Skeletal muscle satellite cell (primary cell): Measurements from ENCODE around the gene C19orf33.

Source experiments
- H3K27me3 ChIP-seq: 2 replicates; pipeline ENCODE4 v1.7.0; 2013; ENCODE audit warnings: low read length; ENCODE audit not compliant: control insufficient read depth, insufficient read depth
- H3K36me3 ChIP-seq: 2 replicates; pipeline ENCODE4 v1.7.0; 2013; ENCODE audit warnings: mild to moderate bottlenecking, control low read depth, low read length; ENCODE audit not compliant: insufficient read depth
- H3K4me1 ChIP-seq: 2 replicates; pipeline ENCODE4 v1.7.0; 2013; ENCODE audit warnings: low read length; ENCODE audit not compliant: control insufficient read depth, insufficient read depth
- H3K4me2 ChIP-seq: 2 replicates; pipeline ENCODE4 v1.7.0; 2013; ENCODE audit warnings: mild to moderate bottlenecking, low read length
- H3K4me3 ChIP-seq: 2 replicates; pipeline ENCODE4 v1.7.0; 2013; ENCODE audit warnings: low read length
- H3K9ac ChIP-seq: 2 replicates; pipeline ENCODE4 v1.7.0; 2013; ENCODE audit warnings: mild to moderate bottlenecking, low read depth, low read length, moderate library complexity
- H3K9me3 ChIP-seq: replicated peaks from 2 replicates; pipeline ENCODE4 v1.7.0; 2013; ENCODE audit warnings: mild to moderate bottlenecking, control low read depth, low read length

The C19orf33 gene

DNA sequence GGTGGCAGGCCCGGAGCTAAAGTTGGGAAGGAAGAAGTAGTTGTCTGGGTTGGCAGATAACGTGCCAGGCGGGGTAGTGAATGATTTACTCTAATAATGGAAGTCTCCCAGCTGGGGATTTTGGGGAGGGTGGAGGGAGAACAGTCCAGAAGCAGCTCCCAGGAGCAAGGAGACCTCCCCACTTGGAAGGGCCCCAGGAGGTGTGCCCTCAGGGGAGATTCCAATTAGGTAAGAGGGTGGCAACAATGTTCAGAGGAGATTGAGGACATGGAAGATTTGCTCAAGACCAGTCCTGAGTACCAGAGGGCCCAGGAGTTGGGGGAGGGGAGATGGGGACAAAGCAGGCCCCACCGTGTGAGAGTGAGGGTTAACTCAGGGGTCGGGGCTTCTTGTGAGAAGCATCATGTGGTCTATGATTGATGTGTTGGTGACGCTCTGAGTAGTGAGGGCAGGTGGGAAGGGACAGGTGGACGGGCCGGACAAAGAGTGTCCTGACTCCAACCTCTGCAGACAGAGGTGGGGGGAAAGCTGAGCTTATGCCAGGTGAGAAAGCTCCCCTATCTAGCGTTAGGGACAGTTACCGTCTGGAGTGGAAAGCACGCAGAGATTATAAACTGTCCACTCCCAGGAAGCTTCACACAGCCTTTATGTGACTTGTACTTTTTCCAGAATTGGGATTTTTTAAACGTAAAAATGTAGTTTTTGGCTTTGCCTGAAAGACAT lies 36.1 kb upstream of the C19orf33 start:
- no peak overlapping the region for H3K4me3 ChIP-seq
- no peaks in the 10 kb centered on the region for H3K9me3 ChIP-seq
- H3K27me3 ChIP-seq: no peaks in the 10 kb centered on the region
- no peak overlapping the region for H3K9ac ChIP-seq
- no peak overlapping the region for H3K4me2 ChIP-seq
- H3K4me1 ChIP-seq: peaks cover 32% of the 10 kb centered on the region
- no peaks in the 10 kb centered on the region for H3K36me3 ChIP-seq

DNA sequence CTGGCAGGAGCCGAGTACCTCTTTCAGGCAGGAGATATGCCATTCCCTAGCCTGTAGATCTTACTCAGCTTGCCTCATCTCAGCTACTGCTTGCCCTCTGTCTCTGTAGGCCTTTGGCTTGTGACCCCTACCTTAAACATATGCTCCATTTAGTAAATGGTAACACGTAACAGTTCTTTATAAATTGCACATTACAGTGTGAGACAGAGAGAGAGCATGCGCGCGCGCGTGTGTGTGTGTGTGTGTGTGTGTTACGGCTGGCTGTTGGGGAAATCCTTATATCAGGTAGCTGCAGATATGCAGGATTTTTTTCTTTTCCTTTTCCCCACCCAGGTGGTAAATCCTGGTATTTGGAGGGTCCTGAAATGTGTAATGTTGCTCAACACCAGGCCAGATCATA lies 35.5 kb upstream of the C19orf33 start:
- Histone ChIP-seq H3K4me2 (no peak overlapping the region), H3K36me3 (no peaks in the 10 kb centered on the region), H3K9ac (no peak overlapping the region), H3K4me3 (no peak overlapping the region), H3K9me3 (no peaks in the 10 kb centered on the region), H3K4me1 (peaks cover 32% of the 10 kb centered on the region), H3K27me3 (no peaks in the 10 kb centered on the region)

DNA sequence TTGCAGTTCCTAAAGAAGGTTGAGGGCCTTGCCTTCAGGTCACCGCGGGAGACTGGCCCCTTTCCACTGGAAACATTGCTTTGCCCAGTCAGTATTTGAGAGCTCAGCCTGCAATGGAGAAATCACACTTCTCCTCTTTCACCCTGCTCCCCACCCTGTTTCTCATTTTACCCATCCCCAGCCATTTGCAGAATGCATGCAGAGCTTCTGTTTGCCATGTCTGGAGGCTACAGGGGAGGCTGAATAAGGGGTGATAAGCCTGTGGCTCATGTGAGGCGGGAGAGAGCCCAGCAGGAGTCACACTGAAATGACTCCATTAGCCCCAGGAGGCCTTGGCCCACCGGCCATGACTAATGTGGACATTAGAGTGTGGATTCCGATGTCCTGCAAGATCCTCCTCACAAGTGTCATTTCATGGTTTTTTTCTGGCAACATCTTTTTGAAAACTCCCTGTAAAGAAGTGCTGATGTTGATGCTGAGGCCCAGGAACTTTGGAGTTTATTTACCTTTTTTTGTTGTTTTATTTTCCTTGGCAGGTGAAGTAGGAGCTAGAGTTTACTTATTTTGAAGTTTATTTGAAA lies 33.4 kb upstream of the C19orf33 start:
- no peaks in the 10 kb centered on the region for H3K36me3 ChIP-seq
- peaks cover 22% of the 10 kb centered on the region for H3K4me1 ChIP-seq
- no peak overlapping the region for H3K4me3 ChIP-seq
- peak overlapping the region; percentile 33 for H3K4me2 ChIP-seq
- no peak overlapping the region for H3K9ac ChIP-seq
- H3K9me3 ChIP-seq: no peaks in the 10 kb centered on the region
- no peaks in the 10 kb centered on the region for H3K27me3 ChIP-seq

DNA sequence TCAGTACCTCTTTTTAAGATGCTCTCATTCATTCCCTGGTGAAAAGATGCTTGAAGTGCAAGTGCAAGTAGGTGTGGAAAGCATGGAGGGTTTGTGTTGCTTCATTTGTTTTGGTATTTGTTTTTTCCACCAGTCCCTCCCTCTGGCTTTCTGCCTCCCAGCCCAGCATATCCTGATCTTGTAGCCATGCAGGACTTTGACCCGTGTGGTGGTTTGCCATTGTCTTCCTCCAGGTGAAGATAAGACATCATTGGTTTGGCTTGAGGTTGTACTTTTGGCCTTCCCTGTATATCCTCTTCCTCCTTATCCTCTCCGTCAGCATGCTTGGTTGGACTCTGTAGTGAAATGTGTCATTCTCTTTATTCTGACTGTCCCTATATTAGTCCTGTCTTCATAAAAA lies 30.6 kb upstream of the C19orf33 start:
- no peaks in the 10 kb centered on the region for H3K9me3 ChIP-seq
- no peaks in the 10 kb centered on the region for H3K27me3 ChIP-seq
- H3K4me3 ChIP-seq: no peak overlapping the region
- no peak overlapping the region for H3K4me2 ChIP-seq
- no peak overlapping the region for H3K9ac ChIP-seq
- H3K4me1 ChIP-seq: peaks cover 30% of the 10 kb centered on the region
- H3K36me3 ChIP-seq: no peaks in the 10 kb centered on the region

DNA sequence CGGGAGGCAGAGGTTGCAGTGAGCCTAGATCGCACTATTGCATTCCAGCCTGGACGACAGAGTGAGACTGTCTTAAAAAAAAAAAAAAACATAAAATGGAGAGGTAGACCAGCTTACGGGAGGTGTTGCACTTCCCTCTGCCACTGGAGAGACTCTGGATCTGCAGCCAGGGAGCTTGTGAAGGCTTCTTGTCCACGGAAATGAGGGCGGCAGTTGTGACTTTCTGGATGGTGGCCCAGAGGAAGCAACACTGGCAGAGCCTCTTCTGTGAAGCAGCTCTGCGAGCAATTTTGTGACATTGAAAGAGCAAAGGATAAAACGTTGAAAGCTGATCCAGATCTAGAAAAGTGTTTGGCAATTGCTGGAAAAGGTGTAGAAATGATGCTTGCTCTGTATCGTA lies 29.3 kb upstream of the C19orf33 start:
- Histone ChIP-seq H3K9me3 (no peaks in the 10 kb centered on the region), H3K27me3 (no peaks in the 10 kb centered on the region), H3K4me1 (peaks cover 35% of the 10 kb centered on the region), H3K36me3 (no peaks in the 10 kb centered on the region), H3K9ac (no peak overlapping the region), H3K4me2 (no peak overlapping the region), H3K4me3 (no peak overlapping the region)

DNA sequence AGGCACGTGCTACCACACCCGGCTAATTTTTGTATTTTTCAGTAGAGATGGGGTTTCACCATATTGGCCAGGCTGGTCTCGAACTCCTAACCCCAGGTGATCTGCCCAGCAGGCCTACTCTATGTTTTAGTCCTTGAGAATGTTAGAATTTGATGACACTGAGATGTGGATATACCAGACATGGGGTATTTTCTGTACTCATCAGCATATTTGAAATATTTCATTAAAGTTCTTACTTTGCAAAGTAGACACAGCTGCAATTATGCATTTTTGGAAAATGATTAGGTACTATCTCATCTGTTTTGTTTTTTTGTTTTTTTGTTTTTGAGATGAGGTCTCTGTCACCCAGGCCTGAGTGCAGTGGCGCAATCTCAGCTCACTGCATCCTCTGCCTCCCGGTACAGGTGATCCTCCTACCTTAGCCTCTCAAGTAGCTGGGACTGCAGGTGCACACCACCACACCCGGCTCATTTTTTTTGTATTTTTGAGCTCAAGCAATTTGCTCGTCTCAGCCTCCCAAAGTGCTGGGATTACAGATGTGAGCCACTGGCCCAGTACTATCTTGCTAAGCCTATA lies 27.0 kb upstream of the C19orf33 start:
- Histone ChIP-seq H3K36me3 (no peaks in the 10 kb centered on the region), H3K9me3 (no peaks in the 10 kb centered on the region), H3K27me3 (no peaks in the 10 kb centered on the region), H3K4me2 (peak overlapping the region; percentile 60), H3K4me3 (peak overlapping the region; percentile 2), H3K4me1 (peaks cover 22% of the 10 kb centered on the region), H3K9ac (peak overlapping the region; percentile 56)

DNA sequence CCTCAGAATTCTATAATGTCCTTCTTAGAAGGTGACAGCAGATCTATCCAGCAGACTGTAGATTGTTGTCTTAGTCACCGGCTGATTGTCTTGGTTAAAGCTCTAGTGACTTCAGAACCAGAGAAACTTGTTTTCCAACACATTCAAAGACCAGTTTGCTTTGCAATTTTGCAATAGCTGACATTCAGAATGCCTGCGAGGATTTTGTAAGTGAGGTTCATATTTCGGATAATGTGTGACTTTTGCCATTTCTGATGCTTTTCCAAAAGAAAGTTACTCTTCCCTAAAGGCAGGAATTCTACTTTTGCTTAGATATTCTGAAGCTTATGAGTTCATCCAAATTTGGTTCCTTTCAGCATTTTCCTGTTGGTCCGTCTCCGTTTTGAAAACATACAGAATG lies 26.5 kb upstream of the C19orf33 start:
- Histone ChIP-seq H3K27me3 (no peaks in the 10 kb centered on the region), H3K4me2 (peak overlapping the region; percentile 60), H3K9me3 (no peaks in the 10 kb centered on the region), H3K4me3 (peak overlapping the region; percentile 2), H3K9ac (peak overlapping the region; percentile 56), H3K36me3 (no peaks in the 10 kb centered on the region), H3K4me1 (peaks cover 22% of the 10 kb centered on the region)

DNA sequence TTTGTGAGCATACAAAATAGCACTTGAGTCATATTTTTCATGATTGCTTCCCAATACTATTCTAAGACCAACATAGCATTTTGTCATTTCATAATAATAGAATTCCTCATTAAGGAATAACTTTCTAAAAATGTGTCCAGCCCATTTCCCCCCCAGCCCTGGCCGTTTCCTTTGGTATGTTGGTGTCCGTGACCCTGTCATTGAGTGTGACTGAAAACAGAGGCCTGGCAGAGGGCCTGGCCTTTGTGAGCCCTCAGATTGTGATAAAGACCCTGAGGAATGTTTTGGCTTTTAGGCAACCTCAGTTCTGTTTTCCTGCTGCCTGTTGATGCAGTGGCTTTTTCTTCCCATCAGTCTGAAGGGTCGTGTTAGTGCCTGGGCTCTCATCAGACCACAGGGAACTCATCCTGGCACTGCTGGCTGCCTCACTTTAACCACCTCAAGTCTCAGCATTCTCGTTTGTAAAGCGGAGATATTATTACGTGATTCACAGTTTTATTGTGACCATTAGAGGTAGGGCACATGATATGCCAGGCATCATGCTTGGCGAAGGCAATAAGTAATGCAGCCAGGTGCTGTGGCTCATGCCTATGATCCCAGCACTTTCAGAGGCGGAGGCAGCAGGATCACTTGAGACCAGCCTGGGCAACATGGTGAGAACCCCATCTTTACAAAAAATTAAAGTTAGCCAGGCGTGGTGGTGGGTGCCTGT lies 25.9 kb upstream of the C19orf33 start:
- no peaks in the 10 kb centered on the region for H3K36me3 ChIP-seq
- H3K4me2 ChIP-seq: peak overlapping the region; percentile 60
- H3K9me3 ChIP-seq: no peaks in the 10 kb centered on the region
- H3K4me3 ChIP-seq: no peak overlapping the region
- H3K27me3 ChIP-seq: no peaks in the 10 kb centered on the region
- H3K4me1 ChIP-seq: peaks cover 22% of the 10 kb centered on the region
- peak overlapping the region; percentile 56 for H3K9ac ChIP-seq

DNA sequence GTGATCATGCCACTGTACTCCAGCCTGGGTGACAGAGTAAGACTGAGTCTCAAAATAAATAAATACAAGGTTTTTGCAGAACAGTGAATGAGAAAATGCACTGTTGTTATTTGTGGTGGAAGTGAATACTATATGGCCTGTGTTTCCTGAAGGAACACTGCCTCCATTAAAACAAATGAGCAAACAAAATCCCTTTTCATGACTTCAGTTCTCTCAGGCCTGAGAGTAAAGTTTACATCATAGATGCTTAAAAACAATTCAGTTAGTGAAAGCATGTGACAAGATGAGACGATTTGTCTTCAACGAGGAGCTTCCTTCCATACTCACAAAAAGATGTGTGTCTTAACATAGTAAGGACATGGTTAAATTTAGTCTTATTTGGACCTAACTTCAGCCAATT lies 25.3 kb upstream of the C19orf33 start:
- no peak overlapping the region for H3K4me2 ChIP-seq
- no peaks in the 10 kb centered on the region for H3K36me3 ChIP-seq
- peak overlapping the region; percentile 56 for H3K9ac ChIP-seq
- H3K9me3 ChIP-seq: no peaks in the 10 kb centered on the region
- H3K4me3 ChIP-seq: no peak overlapping the region
- H3K27me3 ChIP-seq: no peaks in the 10 kb centered on the region
- peaks cover 22% of the 10 kb centered on the region for H3K4me1 ChIP-seq

DNA sequence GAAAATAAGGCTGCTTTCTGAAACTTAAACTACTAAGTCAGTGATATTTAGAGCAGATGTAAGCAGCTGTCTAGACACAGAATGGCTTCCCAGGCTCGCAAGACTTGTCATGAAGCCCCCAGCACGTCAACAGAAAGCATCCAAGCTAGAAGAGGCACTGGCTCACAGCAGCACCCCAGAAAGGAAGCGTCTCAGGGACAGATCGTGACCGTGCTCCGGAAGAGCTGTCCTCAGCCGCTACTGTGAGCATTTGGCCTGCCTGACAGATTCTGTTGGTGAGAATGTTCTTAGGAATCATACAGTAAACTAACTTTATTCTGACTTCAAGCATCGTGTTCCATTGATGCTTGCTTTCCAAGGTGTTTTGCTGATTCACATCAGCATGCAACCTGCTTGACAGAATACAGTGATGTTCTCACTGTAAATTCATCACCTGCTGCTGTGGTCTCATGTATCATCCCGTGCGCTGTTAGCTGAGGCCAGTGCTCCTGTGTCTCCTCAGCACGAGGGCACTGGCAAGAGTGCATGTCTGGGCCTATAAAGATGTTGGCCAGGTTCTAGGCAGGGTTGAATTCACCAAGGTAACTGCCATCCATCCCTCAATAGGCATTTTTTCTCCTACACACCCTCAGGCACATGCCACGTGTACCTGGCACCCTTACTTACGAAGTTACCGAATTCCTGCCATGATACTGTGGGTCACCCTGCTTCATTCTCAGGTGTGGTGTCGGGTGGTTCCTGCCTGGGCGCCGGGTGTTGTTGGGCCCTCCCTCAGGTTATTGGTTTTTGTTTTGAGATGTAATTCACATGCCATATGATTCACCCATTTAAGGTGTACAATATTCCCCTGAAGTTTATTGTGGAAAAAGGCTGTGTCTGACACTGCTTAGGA lies 23.8 kb upstream of the C19orf33 start:
- Histone ChIP-seq H3K9me3 (no peaks in the 10 kb centered on the region), H3K4me3 (no peak overlapping the region), H3K4me2 (no peak overlapping the region), H3K4me1 (peaks cover 26% of the 10 kb centered on the region), H3K27me3 (no peaks in the 10 kb centered on the region), H3K9ac (no peak overlapping the region), H3K36me3 (no peaks in the 10 kb centered on the region)
